NCI-H1436 (cell line): Measurements from ENCODE around the gene MRPL53.
"Not testable (repeated sequence)": the region's sequence is repeated elsewhere in the genome, so short reads cannot be mapped to it uniquely, and the experiment has no call there.

Experiments
- DNase-seq: peaks from one replicate; lab custom pipeline; 2025; lab: John Stamatoyannopoulos, UW

MRPL53 gene

GRCh38 chr2:74502720-74503505, 30.4 kb upstream of the MRPL53 start:
- no peak for DNase-seq

DNA sequence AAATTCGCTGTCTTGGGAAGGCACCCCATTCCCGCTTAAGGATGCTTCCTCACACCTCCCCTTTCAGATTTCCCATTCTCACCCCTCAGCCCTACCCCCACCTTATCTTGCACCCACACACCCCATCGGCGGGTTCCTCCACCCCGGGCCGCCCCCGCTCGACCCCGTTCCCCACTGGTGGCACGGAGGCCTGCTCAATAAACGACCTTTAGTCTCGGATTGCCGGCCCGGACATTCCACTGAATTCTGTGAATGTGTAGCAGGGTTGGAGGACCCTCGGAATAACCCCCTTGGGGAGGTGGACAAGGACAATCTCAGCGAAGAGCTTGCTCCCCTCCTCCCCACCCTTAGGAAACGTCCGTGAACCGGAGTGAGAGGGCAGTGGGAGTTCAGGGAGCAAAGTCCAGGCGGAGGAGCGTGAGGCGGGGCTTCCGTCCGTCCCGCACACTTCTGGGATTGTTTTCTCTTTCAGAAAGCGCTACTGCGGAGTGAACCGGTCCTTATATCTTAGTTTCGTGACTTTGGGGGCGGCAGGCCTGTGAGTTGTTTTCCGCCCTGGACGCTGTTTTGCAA, 29.8 kb upstream of the MRPL53 start:
- no peak for DNase-seq

GRCh38 chr2:74501335-74502071, 29.0 kb upstream of the MRPL53 start:
- no peak for DNase-seq

DNA sequence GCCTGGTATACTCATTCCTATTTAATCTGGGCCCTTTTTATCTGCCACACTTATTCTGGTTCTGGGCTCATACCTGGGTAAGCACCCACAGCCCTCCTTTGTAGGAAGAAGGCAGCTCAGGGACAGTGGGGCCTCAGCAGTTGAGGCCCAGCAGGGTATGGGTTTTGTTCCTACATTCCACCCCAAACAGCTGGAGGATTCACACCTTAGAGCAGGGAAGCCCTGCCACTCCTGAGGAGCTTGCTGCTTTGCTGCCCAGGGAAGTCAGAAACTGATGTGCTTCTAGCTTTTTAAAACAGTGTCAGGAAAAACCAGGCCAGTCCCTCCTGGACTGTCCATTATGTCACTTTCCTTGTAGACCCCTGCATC, 28.1 kb upstream of the MRPL53 start:
- no peak for DNase-seq

DNA sequence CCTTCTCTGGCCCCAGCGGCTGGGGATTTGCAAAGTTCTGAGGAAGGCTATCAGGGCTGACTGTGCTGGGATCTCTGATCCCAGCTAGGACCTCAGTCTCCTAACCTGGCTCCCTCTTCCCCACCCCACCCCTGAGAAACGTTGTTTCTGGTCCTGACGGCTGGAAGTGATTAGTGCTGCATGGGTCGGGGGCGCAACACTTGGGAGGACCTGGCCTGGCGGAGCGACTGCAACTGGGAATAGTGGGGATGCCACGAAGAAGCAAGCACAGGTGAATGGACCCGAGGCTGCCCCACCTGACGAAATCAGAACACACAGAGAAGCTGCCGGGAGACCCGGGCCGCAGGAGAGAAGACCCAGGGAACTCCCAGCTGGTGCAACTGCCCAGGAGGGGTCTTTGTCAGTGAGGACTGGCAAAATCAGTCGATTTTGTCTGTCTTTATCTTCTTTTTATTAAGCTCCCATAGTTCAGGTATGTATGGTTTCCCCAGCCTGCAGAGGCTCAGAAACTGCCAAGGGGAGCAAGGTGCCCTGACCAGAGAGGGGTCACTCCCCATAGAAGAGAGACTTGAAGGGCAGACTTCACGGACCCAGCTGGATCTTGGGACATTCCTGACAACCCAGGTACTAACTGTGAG, 27.6 kb upstream of the MRPL53 start:
- DNase-seq = no peak

- no peak for DNase-seq
Measured at GRCh38 chr2:74499267-74499939, 26.9 kb upstream of the MRPL53 start, which contains the start of gene LBX2. LBX2 (minus strand) TSS chr2:74499603; CDS start chr2:74499537, 66 bp downstream.

GRCh38 chr2:74498500-74499266, 26.2 kb upstream of the MRPL53 start:
- no peak for DNase-seq

- DNase-seq = no peak
Measured at GRCh38 chr2:74497777-74498499, 25.5 kb upstream of the MRPL53 start.

DNA sequence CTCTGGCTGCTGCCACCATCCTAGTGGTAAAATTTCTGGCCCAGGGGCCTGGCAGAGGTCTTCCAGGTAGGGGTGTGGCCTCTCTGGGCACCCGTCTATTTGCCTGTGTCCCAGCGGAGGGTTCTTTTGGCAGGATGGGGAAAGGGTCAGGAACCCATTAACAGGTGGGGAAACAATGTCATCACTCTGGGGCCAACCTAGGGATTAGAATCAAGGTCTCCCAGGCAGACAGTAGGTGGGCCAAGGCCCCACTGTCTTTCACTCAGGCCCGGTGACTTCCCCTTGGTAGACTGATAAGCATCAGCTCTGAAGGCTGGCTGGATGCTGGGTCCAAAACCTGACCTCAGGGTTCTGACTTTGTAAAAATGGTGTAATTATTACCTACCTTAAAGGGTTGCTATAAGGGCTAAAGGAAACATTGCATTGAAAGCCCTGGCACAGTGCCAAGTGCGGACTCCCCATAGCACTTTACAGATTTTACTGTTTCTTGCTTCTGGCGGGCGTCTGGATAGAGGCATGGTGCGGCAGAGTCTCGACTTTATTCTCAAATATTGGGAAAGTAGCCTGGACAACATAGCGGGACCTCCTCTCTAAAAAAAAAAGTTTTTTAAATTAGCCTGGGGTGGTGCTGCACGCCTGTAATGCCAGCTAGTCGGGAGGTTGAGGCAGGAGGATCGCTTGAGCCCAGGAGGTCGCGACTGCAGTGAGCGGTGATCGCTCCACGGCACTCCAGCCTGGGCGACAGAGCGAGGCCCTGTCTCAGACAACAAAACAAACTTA, 24.7 kb upstream of the MRPL53 start:
- DNase-seq = no peak

GRCh38 chr2:74495440-74495839, 23.0 kb upstream of the MRPL53 start:
- DNase-seq = no peak

GRCh38 chr2:74493546-74493945, 21.1 kb upstream of the MRPL53 start:
- DNase-seq = no peak

DNA sequence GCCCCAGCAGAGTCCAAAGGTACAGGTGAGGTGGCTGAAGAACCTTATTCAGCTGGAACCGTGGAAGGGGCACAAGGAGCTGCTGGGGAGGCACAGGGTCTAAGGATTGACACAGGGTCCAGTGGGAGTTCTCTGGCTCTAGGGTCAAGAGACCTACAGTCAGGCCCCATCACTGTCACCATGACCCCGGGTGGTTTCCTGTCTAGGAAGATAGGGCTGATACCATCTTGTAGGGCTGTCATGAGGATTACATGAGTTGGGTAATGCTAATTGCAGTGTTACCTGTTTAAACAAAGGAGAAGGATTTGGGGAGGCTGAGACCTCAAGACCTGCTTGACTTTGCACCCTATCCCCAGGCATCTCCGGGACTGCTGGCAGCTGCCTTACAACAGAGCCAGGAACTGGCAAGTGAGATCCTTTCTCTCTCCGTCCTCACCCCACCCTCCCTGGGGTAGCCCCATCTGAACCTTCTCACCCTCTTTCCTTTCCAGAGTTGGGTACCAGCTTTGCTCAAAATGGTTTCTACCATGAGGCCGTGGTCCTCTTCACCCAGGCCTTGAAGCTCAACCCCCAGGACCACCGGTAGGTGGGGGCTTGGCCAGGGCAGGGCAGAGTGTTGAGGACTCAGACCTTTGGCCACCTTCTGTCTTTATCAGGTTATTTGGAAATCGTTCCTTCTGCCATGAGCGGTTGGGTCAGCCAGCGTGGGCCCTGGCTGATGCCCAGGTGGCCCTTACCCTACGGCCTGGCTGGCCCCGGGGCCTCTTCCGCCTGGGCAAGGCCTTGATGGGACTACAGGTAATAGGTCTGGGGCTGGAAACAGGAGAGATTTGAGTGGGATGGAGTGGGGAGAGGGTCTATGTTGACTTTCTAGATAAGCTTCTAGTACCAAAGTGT, 19.4 kb upstream of the MRPL53 start:
- no peak for DNase-seq

DNA sequence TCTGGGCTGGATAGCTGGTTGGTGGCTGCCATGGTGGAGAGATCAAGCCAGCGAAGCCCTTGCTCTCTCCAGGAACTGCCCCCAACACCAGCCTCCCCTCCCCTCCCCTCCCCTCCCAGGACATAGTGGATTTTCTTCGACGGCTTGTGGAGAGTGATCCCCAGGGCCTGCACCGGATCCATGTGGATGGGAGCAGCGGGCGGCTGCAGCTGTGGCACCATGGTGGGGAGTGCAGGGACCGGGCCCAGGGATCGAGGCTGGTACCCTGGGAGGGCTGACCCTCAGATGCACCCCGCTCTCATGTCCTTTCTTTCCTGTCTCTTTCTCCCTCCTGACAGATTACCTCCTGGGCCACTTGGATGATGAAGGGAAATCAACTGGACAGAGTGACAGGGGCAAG, 17.4 kb upstream of the MRPL53 start:
- no peak for DNase-seq

DNA sequence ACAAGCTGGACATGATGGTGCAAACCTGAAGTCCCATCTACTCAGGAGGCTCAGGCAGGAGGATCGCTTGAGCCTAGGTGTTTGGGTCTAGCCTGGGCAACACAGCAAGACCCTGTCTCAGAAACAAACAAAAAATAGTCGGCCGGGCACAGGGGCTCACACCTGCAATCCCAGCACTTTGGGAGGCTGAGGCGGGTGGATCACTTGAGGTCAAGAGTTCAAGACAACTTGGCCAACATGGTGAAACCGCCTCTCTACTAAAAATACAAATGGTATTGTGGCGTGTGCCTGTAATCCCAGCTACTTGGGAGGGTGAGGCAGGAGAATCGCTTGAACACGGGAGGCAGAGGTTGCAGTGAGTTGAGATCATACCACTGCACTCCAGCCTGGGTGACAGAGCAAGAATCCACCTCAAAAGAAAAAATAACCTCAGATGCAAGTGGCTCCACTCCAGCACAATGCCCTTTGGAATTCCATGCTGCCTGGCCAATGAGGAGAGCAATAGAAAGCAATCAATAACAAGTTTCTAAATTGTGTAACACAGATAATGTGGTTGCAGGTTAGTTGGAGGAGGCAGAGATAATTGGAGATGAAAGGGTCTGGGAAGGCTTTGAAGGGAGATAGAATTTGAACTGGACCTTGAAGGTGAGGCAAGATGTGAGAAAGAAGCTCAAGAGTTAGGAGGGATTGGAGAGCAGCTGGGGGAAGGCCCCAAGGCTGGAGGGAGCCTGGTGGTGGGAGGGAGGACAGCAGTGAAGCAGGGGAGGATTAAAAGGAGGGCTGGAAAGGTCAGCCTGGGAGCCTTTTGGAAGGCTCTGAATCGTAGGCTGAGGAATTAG, 16.4 kb upstream of the MRPL53 start:
- DNase-seq = no peak

- DNase-seq = no peak
Measured at GRCh38 chr2:74486141-74486540, 13.7 kb upstream of the MRPL53 start.

- not testable (repeated sequence) for DNase-seq
Measured at GRCh38 chr2:74483675-74484164, 11.2 kb upstream of the MRPL53 start.

DNA sequence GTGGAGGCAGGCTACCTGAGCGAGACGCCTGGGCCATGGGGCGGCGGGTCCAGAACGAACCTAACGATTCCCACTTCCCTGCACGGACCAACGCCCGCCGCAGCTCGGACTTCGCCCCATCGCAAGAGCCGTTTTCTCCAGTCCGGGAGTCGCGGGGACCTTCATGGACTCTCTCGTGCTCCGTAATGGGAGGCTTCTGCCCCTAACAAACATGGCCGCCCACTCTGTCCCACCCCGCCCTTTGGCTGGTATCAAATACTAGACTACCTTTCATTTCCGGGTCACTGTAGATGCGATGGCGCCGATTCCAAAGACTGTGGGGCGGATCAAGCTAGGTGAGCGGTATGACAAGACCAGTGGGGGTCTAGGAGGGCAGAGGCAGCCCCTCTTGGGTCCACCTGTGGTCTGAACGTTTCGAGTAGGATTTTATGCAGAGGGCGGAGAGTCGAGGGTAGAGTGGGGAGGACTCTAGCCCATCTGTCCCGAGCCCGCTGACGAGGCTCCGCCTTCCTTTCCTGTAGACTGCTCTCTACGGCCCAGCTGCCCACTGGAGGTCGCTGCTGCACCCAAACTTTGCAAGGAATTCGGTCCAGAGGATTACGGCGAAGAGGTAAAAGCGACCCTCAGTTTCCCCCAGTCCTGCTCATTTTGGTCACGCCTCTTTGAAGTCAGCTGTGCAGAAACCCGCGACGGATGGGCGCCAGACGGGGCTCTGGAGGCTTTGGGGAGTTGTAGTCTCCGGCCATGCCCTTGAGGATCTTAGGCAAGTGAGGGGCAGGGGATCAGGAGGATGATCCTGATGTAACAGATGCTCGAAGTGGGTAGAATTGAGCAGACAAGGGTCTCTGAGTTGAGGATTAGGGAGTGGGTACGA, 10.6 kb upstream of the MRPL53 start, which contains the start of the genes CCDC142 and TTC31:
CCDC142 (minus strand) TSS at position 198 of the 874 bp plus-strand sequence; CDS start at position 37, 161 bp downstream.
TTC31 (plus strand) TSS at position 281 of the 874 bp plus-strand sequence; CDS start at position 296, 15 bp downstream.
- peak; percentile 92 for DNase-seq
